K562 (cell line): ENCODE data around the gene PPT1. TPM values are rescaled to one million over a fixed set of nuclear protein-coding genes. Genes with fewer than 3 reads are reported as not detected.
A peak's percentile ranks its signal among the peaks of the same experiment; 100 is the strongest.

Experiments used
- ATF6 ChIP-seq: sonication (generic); formaldehyde crosslinking; IDR thresholded peaks from 2 replicates; pipeline ENCODE4 v1.4.0; 2020; ENCODE audit warnings: mild to moderate bottlenecking, missing genetic modification reagents
- CEBPG ChIP-seq, 3 experiments: fragments of 200-800 bp in 1 of 3; sonication (Bioruptor generic) in 1 of 3; sonication (generic) in 1 of 3; formaldehyde crosslinking in 1 of 3; IDR thresholded peaks in 2 of 3; conservative IDR thresholded peaks in 1 of 3; 2 replicates each; pipeline versions ENCODE4 v1.6.1 to v1.8.0; 2016 to 2022; ENCODE audit warnings: missing compliant biosample characterization in 2 of 3, missing genetic modification characterization in 2 of 3, mild to moderate bottlenecking in 1 of 3, missing genetic modification reagents in 1 of 3
- ETV5 ChIP-seq: sonication (generic); formaldehyde crosslinking; IDR thresholded peaks from 2 replicates; pipeline ENCODE4 v1.4.0; 2020; ENCODE audit warnings: low read depth, mild to moderate bottlenecking, missing genetic modification reagents
- NFYB ChIP-seq: IDR thresholded peaks from 2 replicates; pipeline ENCODE4 v1.6.1; 2011; ENCODE audit warnings: mild to moderate bottlenecking, moderate library complexity; ENCODE audit not compliant: insufficient read length; ENCODE audit errors: extremely low read depth
- PBX2 ChIP-seq, 2 experiments: IDR thresholded peaks in 1 of 2; conservative IDR thresholded peaks in 1 of 2; 2 replicates each; pipeline ENCODE4 v1.6.1; 2016; ENCODE audit warnings: low read depth in 2 of 2, mild to moderate bottlenecking in 1 of 2, missing compliant biosample characterization in 1 of 2, missing genetic modification characterization in 1 of 2, moderate library complexity in 1 of 2
- STAT6 ChIP-seq: sonication (generic); formaldehyde crosslinking; IDR thresholded peaks from 2 replicates; pipeline ENCODE4 v1.8.1; 2023; ENCODE audit warnings: mild to moderate bottlenecking, missing genetic modification reagents
- ZNF318 ChIP-seq, 2 experiments: fragments of 450-650 bp; IDR thresholded peaks; 2 replicates each; pipeline ENCODE4 v1.6.1; 2016; ENCODE audit warnings: mild to moderate bottlenecking in 2 of 2, borderline replicate concordance in 1 of 2, low read depth in 1 of 2, moderate library complexity in 1 of 2
- polyA plus RNA-seq, 8 experiments: library from polyadenylated mRNA; depleted of rRNA in 4 of 8; stranded (reverse) in 5 of 8; unstranded in 3 of 8; fragments of >200 nt; fragmentation: Nextera tagmentation in 2 of 8; fragmentation: Illumina TruSeq in 1 of 8; extraction: Ambion mirVana in 2 of 8; extraction: Trizol in 1 of 8; gene quantifications; 2 replicates each; pipeline versions ENCODE4 v1.2.1 to v1.2.3, GENCODE V29; 2011 to 2014; ENCODE audit warnings: inconsistent platforms in 1 of 8, missing spikeins in 1 of 8
- total RNA-seq, 7 experiments: library from RNA; depleted of rRNA in 6 of 7; stranded (reverse); fragments of >200 nt in 6 of 7; fragmentation: Illumina TruSeq in 2 of 7; extraction: Trizol in 2 of 7; gene quantifications; 2 replicates each; pipeline versions ENCODE4 v1.2.1 to v1.2.3, GENCODE V29; 2011 to 2021; ENCODE audit warnings: low replicate concordance in 1 of 7

Gene PPT1
- total and polyA plus RNA-seq, 9 of the 15 experiments (the other 6 are each of a cell fraction or from before 2014, with no cell fraction given): 72.2 to 285 (median 143) TPM

GRCh38 chr1:40058453-40059337, 38.4 kb downstream of the PPT1 start (continued):
- TF ChIP-seq ZNF318 (IDR thresholded peaks at IDR 0.05; ENCODE audit: borderline replicate concordance in 1 of 2, low read depth in 1 of 2): 0 out of 4 replicates have a peak, but pooled peaks of 1 of the 2 experiments have one; percentile 94
- TF ChIP-seq PBX2 (CRISPR knock-in tag; IDR thresholded peaks at IDR 0.05; ENCODE audit: low read depth): no peak
- peak; percentile 72 for TF ChIP-seq PBX2 (tag; conservative IDR thresholded peaks at IDR 0.05; ENCODE audit: low read depth)
- TF ChIP-seq ATF6 (CRISPR knock-in tag): 0 out of 2 replicates have a peak, but pooled peaks have one; percentile 25
- 0 out of 2 replicates have a peak, but pooled peaks have one; percentile 60 for TF ChIP-seq ETV5 (CRISPR knock-in tag)
- no peak for TF ChIP-seq STAT6 (CRISPR knock-in tag)
- no peak for TF ChIP-seq NFYB
- TF ChIP-seq CEBPG (CRISPR knock-in tag; IDR thresholded peaks at IDR 0.05): no peak
- no peak for TF ChIP-seq CEBPG (tag; conservative IDR thresholded peaks at IDR 0.05 in 1 of 2, IDR thresholded peaks at IDR 0.05 in 1 of 2)
